ENCODE results near the gene C1orf122. TPM values are rescaled to one million over a fixed set of nuclear protein-coding genes. Genes with fewer than 3 reads are reported as not detected.
A peak's percentile ranks its signal among the peaks of the same experiment; 100 is the strongest.

C1orf122 gene
- total and polyA plus RNA-seq, 2 experiments from 2014 or later, result 32.8 to 68.3 TPM

DNA sequence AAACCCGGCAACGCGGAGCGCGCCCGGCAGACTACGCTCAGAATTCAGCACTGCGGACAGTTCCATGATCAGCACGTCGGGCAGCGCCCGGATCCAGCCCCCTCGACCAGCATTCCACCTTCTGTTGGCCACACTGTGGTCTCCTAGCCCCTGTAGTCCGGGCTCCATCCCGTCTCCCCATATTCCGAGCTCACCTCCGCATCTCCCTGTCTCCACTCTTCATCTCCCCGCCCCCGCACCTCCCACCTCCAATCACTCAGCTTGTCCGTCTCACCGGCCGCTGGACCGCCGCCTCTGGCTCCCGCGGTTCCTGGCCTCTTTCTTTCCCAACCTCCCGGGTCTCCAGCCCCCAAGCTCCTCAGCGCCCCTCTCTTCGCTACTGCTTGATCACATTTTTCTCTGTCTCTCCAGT lies 43.2 kb upstream of the C1orf122 start:
- Histone ChIP-seq H4K20me1 (replicated peaks; ENCODE audit: insufficient read depth) (no peaks in the 10 kb centered on the region; the same call in 1 of the 2 replicates), H3K79me2 (replicated peaks; ENCODE audit: insufficient read depth) (no peaks in the 10 kb centered on the region), H2AFZ (no peak overlapping the region), H3F3A (replicated peaks; ENCODE audit: low read depth) (0 out of 2 replicates have a peak, but pooled peaks cover 2% of the 10 kb centered on the region), H3K9me2 (ENCODE audit: insufficient read depth) (no peaks in the 10 kb centered on the region), H3K36me3 (ENCODE audit: insufficient read depth) (no peaks in the 10 kb centered on the region), H3K4me3 (peak overlapping the region; percentile 66), H3K27ac (ENCODE audit: low read depth) (no peak overlapping the region), H3K4me2 (peak overlapping the region; percentile 93), H3K4me1 (ENCODE audit: insufficient read depth) (peaks cover 19% of the 10 kb centered on the region), H3K27me3 (ENCODE audit: insufficient read depth) (peaks cover 91% of the 10 kb centered on the region)
- Mint-ChIP-seq H3K4me3 (peak overlapping the region; percentile 74), H3K9me3 (no peaks in the 10 kb centered on the region), H3K4me1 (peaks cover 28% of the 10 kb centered on the region), H3K36me3 (ENCODE audit: low read depth) (no peaks in the 10 kb centered on the region), H3K27ac (no peak overlapping the region), H3K27me3 (ENCODE audit: insufficient read depth, low read depth, poor library complexity) (peaks cover 62% of the 10 kb centered on the region)
- no peak for TF ChIP-seq JUNB (IDR thresholded peaks at IDR 0.05; ENCODE audit: unreplicated experiment)
- TF ChIP-seq ZNF114 (CRISPR knock-in tag; IDR thresholded peaks at IDR 0.05), result 0 out of 2 replicates have a peak, but pooled peaks have one; percentile 62
- TF ChIP-seq, protein P1, sequence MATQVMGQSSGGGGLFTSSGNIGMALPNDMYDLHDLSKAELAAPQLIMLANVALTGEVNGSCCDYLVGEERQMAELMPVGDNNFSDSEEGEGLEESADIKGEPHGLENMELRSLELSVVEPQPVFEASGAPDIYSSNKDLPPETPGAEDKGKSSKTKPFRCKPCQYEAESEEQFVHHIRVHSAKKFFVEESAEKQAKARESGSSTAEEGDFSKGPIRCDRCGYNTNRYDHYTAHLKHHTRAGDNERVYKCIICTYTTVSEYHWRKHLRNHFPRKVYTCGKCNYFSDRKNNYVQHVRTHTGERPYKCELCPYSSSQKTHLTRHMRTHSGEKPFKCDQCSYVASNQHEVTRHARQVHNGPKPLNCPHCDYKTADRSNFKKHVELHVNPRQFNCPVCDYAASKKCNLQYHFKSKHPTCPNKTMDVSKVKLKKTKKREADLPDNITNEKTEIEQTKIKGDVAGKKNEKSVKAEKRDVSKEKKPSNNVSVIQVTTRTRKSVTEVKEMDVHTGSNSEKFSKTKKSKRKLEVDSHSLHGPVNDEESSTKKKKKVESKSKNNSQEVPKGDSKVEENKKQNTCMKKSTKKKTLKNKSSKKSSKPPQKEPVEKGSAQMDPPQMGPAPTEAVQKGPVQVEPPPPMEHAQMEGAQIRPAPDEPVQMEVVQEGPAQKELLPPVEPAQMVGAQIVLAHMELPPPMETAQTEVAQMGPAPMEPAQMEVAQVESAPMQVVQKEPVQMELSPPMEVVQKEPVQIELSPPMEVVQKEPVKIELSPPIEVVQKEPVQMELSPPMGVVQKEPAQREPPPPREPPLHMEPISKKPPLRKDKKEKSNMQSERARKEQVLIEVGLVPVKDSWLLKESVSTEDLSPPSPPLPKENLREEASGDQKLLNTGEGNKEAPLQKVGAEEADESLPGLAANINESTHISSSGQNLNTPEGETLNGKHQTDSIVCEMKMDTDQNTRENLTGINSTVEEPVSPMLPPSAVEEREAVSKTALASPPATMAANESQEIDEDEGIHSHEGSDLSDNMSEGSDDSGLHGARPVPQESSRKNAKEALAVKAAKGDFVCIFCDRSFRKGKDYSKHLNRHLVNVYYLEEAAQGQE (IDR thresholded peaks at IDR 0.05; ENCODE audit: unreplicated experiment), result peak; percentile 98
- peak; percentile 64 for TF ChIP-seq CREB1 (CRISPR knock-in tag; IDR thresholded peaks at IDR 0.05; ENCODE audit: low read depth)
- no peak; the same call in 1 of the 2 replicates for TF ChIP-seq ZNF331 (CRISPR knock-in tag; IDR thresholded peaks at IDR 0.05; ENCODE audit: low read depth)
- ATAC-seq (peak; percentile 76), DNase-seq (ENCODE audit: low spot score) (peak; percentile 95)

DNA sequence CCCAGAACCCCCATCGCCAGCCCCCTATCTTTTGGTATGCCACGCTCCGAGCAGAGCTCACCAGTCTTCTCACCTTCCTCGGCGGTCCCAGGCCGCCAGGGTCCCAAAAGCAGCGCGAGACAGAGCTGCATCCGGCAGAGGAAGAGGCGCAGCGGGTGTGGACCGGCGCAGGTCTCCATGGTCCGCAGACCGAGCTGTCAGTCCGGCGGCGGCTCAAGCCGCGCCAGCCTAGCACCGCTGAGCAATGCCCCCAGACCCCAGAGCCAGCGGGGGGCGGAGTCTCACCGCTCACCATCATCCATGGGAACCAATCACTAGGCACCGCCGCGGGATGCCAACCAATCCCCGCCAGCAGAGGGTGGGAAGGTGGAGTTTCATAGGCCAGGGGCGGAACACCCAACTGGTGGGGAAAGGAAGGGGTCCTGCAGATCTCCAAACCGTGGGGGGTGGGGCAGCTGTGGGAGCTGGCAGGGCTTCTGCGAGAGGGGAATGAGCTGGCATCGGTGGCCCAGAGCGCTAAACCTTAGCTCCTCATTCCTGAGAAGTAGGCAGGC lies 42.6 kb upstream of the C1orf122 start, which contains the start of gene EPHA10:
EPHA10 (minus strand) TSS at position 233 of the 554 bp plus-strand sequence; CDS start at position 179, 54 bp downstream.
- peak; percentile 96 for DNase-seq (ENCODE audit: low spot score)
- Mint-ChIP-seq H3K27ac (no peak within 1 kb of the TSS), H3K9me3 (no peaks in the 10 kb centered on the region), H3K36me3 (ENCODE audit: low read depth) (no peaks in the 10 kb centered on the region), H3K4me1 (peaks cover 28% of the 10 kb centered on the region), H3K4me3 (peak within 1 kb of the TSS; percentile 74), H3K27me3 (ENCODE audit: insufficient read depth, low read depth, poor library complexity) (peaks cover 62% of the 10 kb centered on the region)
- H4K20me1 ChIP-seq (replicated peaks; ENCODE audit: insufficient read depth), result no peaks in the 10 kb centered on the region; the same call in 1 of the 2 replicates
- no peaks in the 10 kb centered on the region for H3K9me2 ChIP-seq (ENCODE audit: insufficient read depth)
- H3K79me2 ChIP-seq (replicated peaks; ENCODE audit: insufficient read depth), result no peaks in the 10 kb centered on the region
- peak; percentile 76 for ATAC-seq
- peak within 1 kb of the TSS; percentile 98 for H2AFZ ChIP-seq
- H3K36me3 ChIP-seq (ENCODE audit: insufficient read depth), result no peaks in the 10 kb centered on the region
- peak within 1 kb of the TSS; percentile 93 for H3K4me2 ChIP-seq
- H3K4me3 ChIP-seq, result peak within 1 kb of the TSS; percentile 66
- H3K27ac ChIP-seq (ENCODE audit: low read depth), result no peak within 1 kb of the TSS
- peaks cover 19% of the 10 kb centered on the region for H3K4me1 ChIP-seq (ENCODE audit: insufficient read depth)
- peaks cover 90% of the 10 kb centered on the region for H3K27me3 ChIP-seq (ENCODE audit: insufficient read depth)
- H3F3A ChIP-seq (replicated peaks; ENCODE audit: low read depth), result 0 out of 2 replicates have a peak, but pooled peaks cover 2% of the 10 kb centered on the region
- TF ChIP-seq ZNF114 (CRISPR knock-in tag; IDR thresholded peaks at IDR 0.05), result no peak
- TF ChIP-seq, protein P2, sequence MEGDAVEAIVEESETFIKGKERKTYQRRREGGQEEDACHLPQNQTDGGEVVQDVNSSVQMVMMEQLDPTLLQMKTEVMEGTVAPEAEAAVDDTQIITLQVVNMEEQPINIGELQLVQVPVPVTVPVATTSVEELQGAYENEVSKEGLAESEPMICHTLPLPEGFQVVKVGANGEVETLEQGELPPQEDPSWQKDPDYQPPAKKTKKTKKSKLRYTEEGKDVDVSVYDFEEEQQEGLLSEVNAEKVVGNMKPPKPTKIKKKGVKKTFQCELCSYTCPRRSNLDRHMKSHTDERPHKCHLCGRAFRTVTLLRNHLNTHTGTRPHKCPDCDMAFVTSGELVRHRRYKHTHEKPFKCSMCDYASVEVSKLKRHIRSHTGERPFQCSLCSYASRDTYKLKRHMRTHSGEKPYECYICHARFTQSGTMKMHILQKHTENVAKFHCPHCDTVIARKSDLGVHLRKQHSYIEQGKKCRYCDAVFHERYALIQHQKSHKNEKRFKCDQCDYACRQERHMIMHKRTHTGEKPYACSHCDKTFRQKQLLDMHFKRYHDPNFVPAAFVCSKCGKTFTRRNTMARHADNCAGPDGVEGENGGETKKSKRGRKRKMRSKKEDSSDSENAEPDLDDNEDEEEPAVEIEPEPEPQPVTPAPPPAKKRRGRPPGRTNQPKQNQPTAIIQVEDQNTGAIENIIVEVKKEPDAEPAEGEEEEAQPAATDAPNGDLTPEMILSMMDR (conservative IDR thresholded peaks at IDR 0.05; ENCODE audit: low read depth in 2 of 2), result no peak
- TF ChIP-seq CREB1 (CRISPR knock-in tag; IDR thresholded peaks at IDR 0.05; ENCODE audit: low read depth), result 0 out of 2 replicates have a peak, but pooled peaks have one; percentile 25
- TF ChIP-seq, protein P1 (IDR thresholded peaks at IDR 0.05; ENCODE audit: unreplicated experiment), result peak; percentile 35
